ENCODE data around the gene CBLC.

CBLC gene

DNA sequence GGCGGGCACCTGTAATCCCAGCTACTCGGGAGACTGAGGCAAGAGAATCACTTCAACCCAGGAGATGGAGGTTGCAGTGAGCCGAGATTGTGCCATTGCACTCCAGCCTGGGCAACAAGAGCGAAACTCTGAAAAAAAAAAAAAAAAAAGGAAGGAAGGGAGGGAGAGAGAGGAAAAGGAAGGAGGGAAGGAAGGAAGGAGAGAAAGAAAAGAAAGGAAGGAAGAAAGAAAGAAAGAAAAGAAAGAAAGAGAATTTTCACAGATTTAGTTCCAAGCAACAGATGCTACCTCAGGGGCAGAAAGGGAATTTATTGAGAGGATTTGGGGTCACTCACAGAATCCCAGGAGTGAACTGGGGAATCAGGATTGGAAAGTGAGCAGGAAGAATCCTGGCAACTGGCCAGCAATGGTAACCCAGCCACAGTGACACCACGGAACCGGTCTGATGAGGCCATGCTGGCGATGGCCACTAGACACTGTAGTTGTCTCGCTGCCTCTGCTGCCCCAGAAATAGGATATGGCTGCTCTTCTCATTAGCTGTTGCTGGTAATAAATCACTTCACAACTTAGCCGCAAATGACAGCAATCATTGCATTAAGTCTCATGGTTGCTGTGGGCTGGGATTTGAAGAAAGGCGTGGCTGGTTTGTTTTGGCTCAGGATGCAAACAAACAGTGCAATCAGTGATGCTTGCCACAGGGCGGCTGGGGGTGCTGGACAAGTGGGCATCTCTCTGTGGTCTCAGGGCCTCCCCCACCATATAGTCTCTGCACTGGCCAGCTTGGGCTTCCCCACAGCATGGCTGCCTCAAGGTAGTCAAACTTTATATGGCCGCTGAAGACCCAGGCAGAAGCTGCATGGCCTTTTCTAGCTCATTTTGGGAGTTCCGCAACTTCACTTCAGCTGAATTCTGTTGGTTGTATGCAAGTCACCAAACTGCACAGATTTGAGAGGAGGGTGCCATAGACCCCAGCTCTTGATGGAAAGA is 26.0 kb downstream of the CBLC start:
- no peak for DNase-seq

DNA sequence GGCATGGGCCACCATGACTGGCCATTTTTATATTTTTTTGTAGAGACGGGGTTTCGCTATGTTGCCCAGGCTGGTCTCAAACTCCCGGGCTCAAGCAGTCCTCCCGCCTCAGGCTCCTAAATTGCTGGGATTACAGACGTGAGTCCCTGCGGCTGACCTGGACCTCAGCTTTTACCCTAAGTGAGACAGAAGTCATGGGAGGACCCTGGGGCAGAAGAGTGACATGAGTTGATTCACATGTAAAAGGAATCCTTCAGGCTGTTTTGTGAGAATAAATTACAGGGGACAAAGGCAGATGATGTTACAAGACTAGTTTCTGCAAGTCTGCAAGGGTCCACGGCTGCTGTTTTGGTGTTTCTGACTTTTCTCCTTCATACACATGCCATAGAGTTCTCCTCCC is 28.6 kb downstream of the CBLC start:
- DNase-seq, result no peak

DNA sequence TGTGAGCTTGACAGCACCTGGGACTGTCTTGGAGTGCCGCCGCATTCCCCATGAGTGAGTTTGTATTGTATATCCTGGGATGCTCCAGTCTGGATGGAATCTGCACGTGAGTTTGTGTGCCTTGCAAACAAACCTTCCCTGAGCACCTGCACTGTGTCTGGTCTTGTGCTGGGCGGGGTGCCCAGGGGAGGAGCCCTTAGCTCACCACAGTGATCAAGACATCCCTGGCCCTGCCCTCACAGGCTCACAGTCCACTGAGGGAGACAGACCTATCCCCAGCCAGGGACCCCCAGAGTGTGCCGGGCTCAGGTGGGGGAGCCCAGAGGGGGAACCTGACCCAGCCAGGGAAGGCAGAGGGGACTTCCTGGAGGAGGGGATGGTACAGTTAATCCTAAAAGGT is 29.5 kb downstream of the CBLC start:
- DNase-seq, result no peak

DNA sequence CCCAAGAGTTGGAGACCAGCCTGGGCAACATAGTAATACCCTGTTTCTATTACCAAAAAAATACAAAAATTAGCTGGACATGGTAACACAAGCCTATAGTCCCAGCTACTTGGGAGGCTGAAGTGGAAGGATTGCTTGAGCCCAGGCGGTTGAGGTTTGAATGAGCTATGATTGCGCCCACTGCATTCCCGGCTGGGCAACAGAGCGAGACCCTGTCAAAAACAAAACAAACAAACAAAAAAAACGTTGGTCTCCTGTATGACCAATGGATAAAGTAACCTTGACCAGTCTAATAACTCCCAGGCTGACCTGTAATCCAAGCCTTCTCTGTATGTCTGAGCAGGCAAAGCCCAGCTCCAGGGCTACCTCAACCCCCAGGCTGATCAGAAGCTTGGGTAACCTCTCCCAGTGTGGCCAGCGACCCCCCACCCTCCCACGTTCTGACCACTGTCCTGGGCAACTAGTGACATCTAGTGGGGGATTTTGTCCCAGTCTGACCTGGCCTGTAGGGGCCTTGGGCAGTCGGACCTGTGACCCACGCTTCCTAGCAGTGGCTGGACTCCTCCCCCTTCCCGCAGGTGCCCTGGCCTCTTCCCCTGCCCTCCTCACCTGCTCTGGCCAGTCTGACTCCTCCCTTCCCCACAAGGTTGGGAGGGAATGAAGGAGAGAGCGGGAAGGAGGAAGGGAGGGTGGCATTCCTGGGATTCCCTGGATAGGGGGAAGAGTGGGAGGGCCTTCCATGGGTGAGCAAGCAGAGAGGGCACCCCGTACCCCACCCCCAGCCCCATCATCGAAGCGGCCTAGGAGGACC is 30.2 kb downstream of the CBLC start:
- DNase-seq, result no peak

DNA sequence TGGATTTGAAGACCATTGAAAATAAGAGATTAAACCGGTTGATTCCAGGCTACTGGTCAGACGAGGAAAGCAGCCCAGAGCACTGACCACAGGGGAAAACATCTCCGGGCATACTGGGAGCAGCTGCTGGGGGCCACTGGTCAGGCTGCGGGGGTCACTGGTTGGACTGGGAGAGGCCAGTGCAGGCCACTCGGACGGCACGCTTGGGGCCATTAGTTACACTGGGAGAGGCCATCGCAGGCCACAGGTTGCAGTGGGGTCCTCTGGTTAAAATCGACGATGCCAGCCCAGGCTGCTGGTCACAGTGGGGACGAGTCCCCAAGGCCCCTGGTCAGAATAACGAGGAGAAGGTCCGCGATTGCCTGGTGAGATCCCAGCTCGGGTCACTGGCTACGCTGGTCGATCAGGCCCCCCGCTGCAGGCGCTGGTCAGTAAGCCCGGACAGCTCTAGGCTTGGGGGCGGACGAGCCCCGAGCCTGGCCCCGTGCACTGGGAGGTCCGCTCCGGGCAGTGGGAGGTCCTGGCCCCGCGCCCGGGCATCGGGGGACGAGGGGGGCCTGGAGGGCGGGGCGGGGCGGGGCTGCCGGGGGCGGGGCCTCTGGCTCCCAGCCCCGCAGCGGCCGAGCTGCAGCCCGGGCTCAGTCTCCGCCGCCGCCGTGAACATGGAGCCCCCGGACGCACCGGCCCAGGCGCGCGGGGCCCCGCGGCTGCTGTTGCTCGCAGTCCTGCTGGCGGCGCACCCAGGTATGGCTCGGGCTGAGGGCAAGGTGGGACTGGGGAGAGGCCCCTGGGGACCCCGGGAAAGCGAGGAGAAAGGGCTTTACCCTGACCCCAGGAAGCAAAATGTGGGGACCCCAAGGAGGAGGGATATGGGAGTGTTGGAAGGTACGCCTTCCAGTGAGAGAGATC is 31.0 kb downstream of the CBLC start, which contains the start of gene BCAM:
Gene BCAM, plus strand, starts transcription at position 641 of the 909 bp plus-strand sequence. Its CDS starts 22 bp downstream, at position 663.
- DNase-seq, result no peak

DNA sequence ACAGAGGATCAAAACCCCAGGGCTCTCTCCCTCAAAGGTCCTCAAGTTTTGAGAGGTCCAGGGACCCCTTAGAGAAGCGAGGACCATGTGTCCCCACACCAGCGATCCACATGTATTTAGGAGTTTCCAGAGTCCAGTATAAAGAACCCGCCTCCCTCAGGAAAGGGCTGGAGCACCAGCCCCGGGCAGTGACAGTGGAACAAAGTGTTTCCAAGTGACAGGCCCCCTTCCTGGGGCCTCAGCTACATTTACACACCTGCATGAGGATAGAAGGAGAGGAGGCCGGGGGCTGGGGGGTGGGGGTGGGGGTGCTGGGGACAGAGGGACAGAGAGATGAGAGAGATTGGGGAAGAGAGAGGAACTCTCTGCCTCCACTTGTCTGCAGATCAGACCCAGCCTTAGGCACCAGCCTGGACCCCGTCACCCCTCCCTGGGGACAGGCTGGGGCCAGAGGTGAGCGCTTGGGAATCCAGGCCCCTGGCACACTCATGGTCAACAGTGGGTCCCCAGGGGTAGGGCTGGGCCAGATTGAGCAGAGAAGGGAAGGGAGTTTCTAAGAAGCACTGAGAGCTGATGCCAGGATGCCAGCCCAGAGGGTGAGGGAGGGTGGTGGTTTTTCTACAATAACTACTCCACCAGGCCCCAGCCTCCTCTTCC is 32.0 kb downstream of the CBLC start:
- DNase-seq, result no peak

DNA sequence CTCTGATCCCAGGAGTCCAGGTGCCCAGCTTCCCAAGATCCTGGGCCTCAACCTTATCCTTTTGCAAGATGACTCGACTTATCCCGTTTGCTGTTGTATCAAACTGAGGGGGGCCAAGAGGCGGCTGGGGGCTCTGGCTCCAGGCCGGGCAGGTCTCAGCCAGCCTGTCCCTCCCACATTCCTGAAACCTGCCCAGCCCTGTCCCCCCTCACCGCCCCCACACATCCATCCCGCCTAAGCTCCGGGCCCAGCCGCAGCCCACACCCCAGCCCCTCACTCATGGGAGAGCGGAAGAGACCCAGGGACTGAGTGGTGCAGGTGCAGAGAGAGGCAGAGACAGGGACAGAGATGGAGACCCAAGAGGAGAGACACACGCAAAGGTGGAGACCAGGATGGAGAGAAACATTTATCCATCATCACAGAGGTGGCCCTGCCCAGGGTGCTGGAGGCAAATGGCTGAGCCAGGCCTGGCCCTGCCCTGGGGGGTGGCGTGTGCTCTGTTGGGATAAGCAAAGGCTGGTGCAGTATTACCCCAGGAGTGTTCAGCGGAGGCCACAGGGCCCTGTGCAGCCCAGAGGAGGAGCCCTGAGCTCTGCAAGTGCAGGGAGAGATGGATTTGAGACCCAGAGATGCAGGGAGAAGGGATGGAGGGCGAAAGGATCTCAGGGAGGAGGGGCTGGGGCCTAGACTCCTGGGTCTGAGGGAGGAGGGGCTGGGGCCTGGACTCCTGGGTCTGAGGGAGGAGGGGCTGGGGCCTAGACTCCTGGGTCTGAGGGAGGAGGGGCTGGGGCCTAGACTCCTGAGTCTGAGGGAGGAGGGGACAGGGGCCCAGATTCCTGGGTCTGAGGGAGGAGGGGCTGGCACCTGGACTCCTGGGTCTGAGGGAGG is 32.8 kb downstream of the CBLC start:
- DNase-seq, result no peak

DNA sequence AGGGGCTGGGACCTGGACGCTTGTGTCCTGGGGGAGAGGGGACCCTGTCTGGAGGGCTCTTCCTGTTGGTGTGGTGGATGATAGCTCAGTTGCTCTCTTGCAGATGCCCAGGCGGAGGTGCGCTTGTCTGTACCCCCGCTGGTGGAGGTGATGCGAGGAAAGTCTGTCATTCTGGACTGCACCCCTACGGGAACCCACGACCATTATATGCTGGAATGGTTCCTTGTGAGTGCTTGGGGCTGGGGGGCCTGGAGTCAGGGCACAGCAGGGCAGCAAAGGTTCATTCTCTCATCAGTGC is 33.4 kb downstream of the CBLC start:
- DNase-seq, result no peak

DNA sequence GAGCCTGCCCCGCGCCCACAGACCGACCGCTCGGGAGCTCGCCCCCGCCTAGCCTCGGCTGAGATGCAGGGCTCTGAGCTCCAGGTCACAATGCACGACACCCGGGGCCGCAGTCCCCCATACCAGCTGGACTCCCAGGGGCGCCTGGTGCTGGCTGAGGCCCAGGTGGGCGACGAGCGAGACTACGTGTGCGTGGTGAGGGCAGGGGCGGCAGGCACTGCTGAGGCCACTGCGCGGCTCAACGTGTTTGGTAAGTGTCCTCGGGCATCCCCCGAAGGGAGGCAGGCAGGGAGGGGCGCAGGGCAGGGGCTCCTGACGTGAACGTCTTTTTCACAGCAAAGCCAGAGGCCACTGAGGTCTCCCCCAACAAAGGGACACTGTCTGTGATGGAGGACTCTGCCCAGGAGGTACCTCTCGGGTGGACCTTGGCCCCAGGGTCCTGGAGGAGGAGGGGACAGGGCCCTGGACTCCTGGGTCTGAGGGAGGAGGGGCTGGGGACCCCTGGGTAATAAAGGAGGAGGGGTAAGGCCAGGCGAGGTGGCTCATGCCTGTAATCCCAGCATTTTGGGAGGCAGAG is 34.5 kb downstream of the CBLC start:
- DNase-seq, result no peak

DNA sequence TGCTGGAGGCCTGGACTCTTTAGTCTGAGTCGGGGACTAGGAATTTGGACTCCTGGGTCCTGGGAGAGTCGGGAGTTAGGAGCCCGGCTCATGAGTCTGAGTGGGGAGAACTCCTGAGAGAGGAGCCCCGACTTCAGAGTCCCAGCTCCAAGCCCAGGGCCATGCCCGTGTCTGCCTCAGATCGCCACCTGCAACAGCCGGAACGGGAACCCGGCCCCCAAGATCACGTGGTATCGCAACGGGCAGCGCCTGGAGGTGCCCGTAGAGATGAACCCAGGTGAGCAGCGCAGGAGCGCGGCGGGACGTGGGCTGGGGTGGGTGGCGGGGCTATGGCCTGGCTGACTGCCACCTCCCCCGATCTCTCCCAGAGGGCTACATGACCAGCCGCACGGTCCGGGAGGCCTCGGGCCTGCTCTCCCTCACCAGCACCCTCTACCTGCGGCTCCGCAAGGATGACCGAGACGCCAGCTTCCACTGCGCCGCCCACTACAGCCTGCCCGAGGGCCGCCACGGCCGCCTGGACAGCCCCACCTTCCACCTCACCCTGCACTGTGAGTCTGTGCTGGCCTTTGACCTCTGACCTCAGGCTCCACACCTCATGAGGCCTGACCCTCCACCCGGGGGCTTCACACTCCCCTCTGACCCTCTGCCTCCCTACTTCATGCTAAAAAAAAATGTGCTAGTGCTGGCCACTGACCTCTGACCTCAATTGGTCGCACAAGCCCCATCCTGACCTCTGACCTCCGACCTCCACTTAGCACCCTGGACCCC is 35.6 kb downstream of the CBLC start:
- no peak for DNase-seq

DNA sequence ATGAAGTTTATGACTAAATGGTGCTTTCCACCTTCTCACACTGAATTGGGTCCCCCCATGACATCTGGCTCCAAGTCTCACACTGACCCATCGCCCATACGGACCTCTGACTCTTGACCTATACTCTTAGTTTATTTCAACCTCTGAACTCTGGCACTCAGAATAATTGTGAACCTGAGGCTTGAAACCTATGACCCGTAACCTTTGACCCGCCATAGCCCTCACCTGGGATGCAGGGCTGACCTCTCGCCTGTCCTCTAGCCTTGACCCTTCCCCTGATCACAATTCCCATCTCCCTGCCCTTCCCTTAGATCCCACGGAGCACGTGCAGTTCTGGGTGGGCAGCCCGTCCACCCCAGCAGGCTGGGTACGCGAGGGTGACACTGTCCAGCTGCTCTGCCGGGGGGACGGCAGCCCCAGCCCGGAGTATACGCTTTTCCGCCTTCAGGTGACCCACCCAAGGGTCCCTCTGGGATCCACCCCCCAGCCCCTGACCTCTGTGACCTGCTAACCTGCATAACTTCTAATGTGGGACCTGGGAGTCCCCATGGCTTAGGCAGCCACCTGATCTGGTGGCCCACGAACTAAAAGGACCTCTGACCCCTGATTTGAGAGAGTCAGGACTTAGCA is 36.3 kb downstream of the CBLC start:
- DNase-seq, result no peak

DNA sequence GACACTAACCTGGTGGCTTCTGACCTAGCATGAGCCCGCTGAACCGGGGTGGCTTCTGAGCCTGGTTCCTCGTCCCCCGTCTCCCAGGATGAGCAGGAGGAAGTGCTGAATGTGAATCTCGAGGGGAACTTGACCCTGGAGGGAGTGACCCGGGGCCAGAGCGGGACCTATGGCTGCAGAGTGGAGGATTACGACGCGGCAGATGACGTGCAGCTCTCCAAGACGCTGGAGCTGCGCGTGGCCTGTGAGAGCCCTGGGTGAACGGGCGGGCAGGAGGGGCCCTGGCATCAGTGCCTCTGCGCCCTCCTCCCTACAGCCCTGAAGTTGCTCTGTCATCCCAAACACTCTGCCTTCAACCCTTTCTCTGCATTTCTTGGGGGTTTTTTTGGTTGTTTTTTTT is 36.8 kb downstream of the CBLC start:
- DNase-seq, result no peak

DNA sequence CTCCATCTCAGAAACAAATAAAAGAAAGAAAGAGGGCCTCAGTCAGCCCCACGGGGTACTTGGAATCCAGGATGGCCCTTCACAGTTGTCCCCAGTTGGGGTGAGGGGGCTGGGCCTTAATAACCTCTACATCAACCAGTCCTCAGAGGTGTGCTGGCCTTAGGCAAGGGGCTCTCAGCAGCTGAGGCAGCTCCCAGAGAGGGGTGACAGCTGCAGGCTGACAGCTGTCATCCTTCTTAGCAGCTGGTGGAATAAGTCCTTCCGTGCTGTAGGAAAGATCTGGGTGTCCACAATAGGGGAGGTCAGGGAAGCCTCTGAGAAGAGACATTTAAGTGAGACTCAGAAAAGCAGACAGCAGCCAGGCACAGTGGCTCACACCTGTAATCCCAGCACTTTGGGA is 38.6 kb downstream of the CBLC start:
- DNase-seq, result no peak

DNA sequence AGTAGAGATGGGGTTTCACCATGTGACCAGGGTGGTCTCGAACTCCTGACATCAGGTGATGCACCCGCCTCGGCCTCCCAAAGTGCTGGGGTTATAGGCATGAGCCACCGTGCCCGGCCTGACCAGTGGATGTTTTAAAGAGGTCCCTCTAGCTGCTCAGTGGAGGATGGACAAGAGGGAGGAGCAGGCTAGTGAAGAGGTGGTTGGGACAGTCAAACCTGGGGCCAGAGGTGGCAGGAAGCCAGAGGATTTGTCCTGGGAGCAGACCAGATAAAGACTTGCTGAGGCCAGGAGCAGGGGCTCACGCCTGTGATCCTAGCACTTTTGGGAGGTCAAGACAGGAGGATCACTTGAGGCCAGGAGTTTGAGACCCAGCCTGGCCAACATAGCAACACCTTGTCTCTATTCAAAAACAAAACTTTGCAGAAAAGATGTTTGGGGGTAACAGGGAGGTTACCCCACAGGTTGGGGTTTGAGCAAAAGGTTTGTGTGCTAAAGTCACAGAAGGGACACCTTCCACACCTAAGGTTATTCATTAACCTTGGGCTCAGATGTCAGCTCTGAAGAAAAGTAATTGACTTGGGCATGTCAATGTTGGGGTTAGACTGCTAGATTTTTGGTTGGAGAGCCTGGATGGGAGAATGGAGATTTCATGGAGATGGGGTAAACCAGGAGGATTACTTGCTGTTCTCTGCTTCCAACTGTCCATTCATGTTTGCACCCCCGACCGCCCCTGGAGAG is 40.2 kb downstream of the CBLC start:
- DNase-seq, result no peak

DNA sequence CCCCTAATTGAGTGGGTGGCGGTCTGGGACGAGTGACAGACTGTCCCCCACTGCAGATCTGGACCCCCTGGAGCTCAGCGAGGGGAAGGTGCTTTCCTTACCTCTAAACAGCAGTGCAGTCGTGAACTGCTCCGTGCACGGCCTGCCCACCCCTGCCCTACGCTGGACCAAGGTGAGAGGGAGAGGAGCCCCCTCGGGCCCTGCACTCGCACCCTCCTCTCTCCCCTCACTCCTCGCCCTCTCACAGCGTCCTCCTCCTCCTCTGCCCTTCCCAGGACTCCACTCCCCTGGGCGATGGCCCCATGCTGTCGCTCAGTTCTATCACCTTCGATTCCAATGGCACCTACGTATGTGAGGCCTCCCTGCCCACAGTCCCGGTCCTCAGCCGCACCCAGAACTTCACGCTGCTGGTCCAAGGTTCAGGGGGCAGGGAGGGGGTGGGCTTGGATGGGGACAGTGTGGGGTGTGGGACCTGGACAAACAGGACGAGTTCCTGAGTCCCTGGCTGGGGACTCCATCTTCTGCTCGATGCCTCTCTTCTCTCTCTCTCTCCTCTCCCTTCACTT is 40.9 kb downstream of the CBLC start:
- no peak for DNase-seq

DNA sequence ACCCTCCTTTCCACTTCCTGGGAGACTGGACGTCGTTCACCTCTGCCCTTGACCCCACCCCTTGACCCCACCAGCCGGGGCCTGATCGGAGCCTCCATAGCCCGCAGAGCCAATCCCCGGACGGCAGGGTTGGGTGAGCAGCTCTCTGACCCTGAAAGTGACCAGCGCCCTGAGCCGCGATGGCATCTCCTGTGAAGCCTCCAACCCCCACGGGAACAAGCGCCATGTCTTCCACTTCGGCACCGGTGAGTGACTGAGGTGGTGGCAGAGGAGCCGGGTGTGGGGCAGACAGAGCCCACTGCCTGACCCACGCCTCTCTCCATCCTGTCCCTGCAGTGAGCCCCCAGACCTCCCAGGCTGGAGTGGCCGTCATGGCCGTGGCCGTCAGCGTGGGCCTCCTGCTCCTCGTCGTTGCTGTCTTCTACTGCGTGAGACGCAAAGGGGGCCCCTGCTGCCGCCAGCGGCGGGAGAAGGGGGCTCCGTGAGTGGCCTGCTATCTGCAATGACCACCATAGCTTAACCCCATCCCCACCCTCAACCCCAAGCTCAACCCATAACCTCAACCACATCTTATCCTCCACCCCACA is 41.6 kb downstream of the CBLC start:
- DNase-seq, result no peak

DNA sequence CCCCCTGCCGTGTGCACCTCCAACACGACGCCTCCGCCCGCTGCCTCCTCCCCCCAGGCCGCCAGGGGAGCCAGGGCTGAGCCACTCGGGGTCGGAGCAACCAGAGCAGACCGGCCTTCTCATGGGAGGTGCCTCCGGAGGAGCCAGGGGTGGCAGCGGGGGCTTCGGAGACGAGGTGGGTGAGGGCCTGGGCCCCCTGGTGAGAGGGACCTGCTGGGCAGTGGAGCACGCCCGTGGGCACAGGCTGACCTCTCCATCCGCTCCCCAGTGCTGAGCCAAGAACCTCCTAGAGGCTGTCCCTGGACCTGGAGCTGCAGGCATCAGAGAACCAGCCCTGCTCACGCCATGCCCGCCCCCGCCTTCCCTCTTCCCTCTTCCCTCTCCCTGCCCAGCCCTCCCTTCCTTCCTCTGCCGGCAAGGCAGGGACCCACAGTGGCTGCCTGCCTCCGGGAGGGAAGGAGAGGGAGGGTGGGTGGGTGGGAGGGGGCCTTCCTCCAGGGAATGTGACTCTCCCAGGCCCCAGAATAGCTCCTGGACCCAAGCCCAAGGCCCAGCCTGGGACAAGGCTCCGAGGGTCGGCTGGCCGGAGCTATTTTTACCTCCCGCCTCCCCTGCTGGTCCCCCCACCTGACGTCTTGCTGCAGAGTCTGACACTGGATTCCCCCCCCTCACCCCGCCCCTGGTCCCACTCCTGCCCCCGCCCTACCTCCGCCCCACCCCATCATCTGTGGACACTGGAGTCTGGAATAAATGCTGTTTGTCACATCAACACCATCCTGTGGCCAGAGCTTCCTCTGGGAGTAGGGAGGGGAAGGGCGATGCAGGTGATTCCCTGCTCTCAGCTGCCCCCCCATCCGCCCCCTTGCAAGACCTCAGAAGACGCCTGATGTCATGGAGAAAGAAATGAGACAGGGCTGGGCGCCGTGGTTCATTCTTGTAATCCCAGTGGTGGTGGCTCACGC is 43.2 kb downstream of the CBLC start:
- no peak for DNase-seq
